ENCODE data around the gene DDC. TPM values are rescaled to one million over a fixed set of nuclear protein-coding genes. Genes with fewer than 3 reads are reported as not detected.
A peak's percentile ranks its signal among the peaks of the same experiment; 100 is the strongest.

Gene DDC
- total RNA-seq, 1 donor from 2014 or later = 3.0 TPM

DNA sequence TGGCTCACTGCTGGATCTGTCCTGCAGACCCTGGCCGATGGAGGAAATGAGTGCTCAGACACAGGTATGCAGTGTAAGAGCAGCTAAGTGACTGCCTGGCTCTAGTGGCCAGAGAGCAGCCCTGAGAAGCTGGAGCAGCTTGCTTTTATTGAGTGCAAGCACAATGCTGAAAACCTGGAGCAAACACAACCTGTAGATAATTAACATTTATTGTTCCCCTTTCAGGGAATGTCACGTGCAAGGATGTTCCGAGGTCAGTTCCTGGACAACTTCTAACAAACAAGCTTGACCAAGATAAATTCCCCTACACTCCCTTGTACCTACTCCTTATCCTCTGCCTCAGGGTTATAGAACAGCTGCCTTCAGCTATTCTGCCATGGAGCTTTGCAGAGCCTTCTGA lies 31.3 kb downstream of the DDC start:
- intact Hi-C loops (cut with DNase I) = no loop called here

GRCh38 chr7:50531928-50532327 lies 33.3 kb downstream of the DDC start:
- TF ChIP-seq, protein P1, sequence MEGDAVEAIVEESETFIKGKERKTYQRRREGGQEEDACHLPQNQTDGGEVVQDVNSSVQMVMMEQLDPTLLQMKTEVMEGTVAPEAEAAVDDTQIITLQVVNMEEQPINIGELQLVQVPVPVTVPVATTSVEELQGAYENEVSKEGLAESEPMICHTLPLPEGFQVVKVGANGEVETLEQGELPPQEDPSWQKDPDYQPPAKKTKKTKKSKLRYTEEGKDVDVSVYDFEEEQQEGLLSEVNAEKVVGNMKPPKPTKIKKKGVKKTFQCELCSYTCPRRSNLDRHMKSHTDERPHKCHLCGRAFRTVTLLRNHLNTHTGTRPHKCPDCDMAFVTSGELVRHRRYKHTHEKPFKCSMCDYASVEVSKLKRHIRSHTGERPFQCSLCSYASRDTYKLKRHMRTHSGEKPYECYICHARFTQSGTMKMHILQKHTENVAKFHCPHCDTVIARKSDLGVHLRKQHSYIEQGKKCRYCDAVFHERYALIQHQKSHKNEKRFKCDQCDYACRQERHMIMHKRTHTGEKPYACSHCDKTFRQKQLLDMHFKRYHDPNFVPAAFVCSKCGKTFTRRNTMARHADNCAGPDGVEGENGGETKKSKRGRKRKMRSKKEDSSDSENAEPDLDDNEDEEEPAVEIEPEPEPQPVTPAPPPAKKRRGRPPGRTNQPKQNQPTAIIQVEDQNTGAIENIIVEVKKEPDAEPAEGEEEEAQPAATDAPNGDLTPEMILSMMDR (IDR thresholded peaks at IDR 0.05) = no peak
- H3K27me3 ChIP-seq (ENCODE audit: low read depth) = no peaks in the 10 kb centered on the region
- no peak for ATAC-seq
- no peak for DNase-seq
- H3K4me3 ChIP-seq = no peak overlapping the region
- no peak overlapping the region for H3K27ac ChIP-seq
- H3K36me3 ChIP-seq = no peaks in the 10 kb centered on the region
- intact Hi-C loops (cut with DNase I) = no loop called here
- H3K4me1 ChIP-seq = no peaks in the 10 kb centered on the region
- H3K9me3 ChIP-seq = no peaks in the 10 kb centered on the region

More for the DNA sequence above, 31.3 kb downstream of the DDC start:
- ATAC-seq (no peak), DNase-seq (no peak)
- TF ChIP-seq, protein P1 (IDR thresholded peaks at IDR 0.05) = no peak
- Histone ChIP-seq H3K4me1 (no peaks in the 10 kb centered on the region), H3K36me3 (no peaks in the 10 kb centered on the region), H3K9me3 (no peaks in the 10 kb centered on the region), H3K4me3 (no peak overlapping the region), H3K27me3 (ENCODE audit: low read depth) (no peaks in the 10 kb centered on the region), H3K27ac (no peak overlapping the region)

GRCh38 chr7:50531401-50531911 lies 33.7 kb downstream of the DDC start:
- ATAC-seq = peak; percentile 43 to 68

GRCh38 chr7:50530766-50531165 lies 34.4 kb downstream of the DDC start:
- Histone ChIP-seq H3K36me3 (no peaks in the 10 kb centered on the region), H3K27ac (no peak overlapping the region), H3K4me1 (no peaks in the 10 kb centered on the region), H3K27me3 (ENCODE audit: low read depth) (no peaks in the 10 kb centered on the region), H3K4me3 (no peak overlapping the region), H3K9me3 (no peaks in the 10 kb centered on the region)
- DNase-seq (no peak), ATAC-seq (no peak)
- intact Hi-C loops (cut with DNase I) = no loop called here
- TF ChIP-seq, protein P1 (IDR thresholded peaks at IDR 0.05) = no peak

More at GRCh38 chr7:50531401-50531911, 33.7 kb downstream of the DDC start:
- no peaks in the 10 kb centered on the region for H3K4me1 ChIP-seq
- no peak overlapping the region for H3K4me3 ChIP-seq
- no peaks in the 10 kb centered on the region for H3K36me3 ChIP-seq
- intact Hi-C loops (cut with DNase I) = no loop called here
- TF ChIP-seq, protein P1 (IDR thresholded peaks at IDR 0.05) = no peak
- no peaks in the 10 kb centered on the region for H3K27me3 ChIP-seq (ENCODE audit: low read depth)
- DNase-seq = no peak
- no peak overlapping the region for H3K27ac ChIP-seq
- H3K9me3 ChIP-seq = no peaks in the 10 kb centered on the region

DNA sequence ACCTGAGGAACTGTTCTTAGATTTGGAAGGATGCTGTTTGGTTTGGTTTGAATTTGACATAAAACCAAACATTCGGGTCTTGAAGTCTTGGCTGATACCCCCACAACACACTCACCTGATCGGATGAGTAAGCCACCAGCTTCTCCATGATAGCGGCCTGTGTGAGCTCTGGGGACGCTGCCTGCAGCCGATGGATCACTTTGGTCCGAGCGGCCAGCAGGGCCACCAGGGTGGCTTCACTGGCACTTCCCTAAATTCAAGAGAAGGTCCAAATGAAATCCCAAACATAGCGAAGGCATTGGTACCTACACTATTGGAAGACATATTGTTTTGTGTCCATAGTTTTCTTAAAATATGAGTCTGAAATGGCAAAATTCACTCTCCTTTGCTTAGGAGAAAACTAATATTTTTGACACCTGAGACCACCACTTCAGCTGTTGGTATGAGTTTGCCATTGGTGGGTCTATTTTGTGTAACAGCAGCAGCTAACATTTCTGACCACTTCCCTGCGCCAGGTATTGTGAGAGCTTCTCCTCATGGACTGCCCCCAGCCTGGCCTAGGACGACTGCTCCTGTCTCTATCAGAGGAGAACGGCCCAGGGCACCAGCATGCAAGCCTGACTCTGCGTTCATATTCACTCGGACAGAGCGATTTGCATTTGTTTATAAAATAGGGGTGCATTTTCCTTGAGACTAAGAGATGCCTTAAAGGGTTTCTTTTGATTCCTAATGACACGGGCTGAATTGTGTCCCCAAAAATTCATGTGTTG lies 35.9 kb downstream of the DDC start:
- no peak for DNase-seq
- no peaks in the 10 kb centered on the region for H3K9me3 ChIP-seq
- ATAC-seq = no peak

More for the DNA sequence above, 35.9 kb downstream of the DDC start:
- Histone ChIP-seq H3K4me3 (no peak overlapping the region), H3K4me1 (no peaks in the 10 kb centered on the region), H3K27ac (no peak overlapping the region), H3K36me3 (no peaks in the 10 kb centered on the region), H3K27me3 (ENCODE audit: low read depth) (no peaks in the 10 kb centered on the region)
- intact Hi-C loops (cut with DNase I) = no loop called here
- TF ChIP-seq, protein P1 (IDR thresholded peaks at IDR 0.05) = no peak

Data from lower lobe of right lung (tissue), 2 donors.